OCI-LY7 (cell line): ENCODE results near the gene SOS1.

Experiments
- CTCF ChIP-seq: fragments of 200-600 bp; sonication (generic); conservative IDR thresholded peaks from 2 replicates; pipeline ENCODE4 v1.5.1; 2014; ENCODE audit warnings: mild to moderate bottlenecking, antibody characterized with exemption, low read length, moderate library complexity, mixed read lengths
- EZH2phosphoT487 ChIP-seq: fragments of 200-600 bp; sonication (generic); IDR thresholded peaks from 2 replicates; pipeline ENCODE4 v1.6.1; 2018; ENCODE audit warnings: low read depth, borderline replicate concordance, mild to moderate bottlenecking, mixed run types, antibody characterized with exemption, low read length, moderate library complexity, mixed read lengths

- TF ChIP-seq EZH2phosphoT487 = no peak
- TF ChIP-seq CTCF = no peak
Observed at GRCh38 chr2:39008665-39009064, 112.2 kb downstream of the SOS1 start.
